H9 (cell line): ENCODE results near the gene CCDC154. TPM values are rescaled to one million over a fixed set of nuclear protein-coding genes. Genes with fewer than 3 reads are reported as not detected.

Experiments used
- DNase-seq: peaks from one replicate; pipeline ENCODE4 v3.0.0-alpha.2; 2017
- H2AFZ ChIP-seq: one replicate; pipeline ENCODE4 v1.6.1; 2013; ENCODE audit warnings: mild to moderate bottlenecking, low read length, control low read depth, moderate library complexity
- H2AK5ac ChIP-seq: 2 replicates; pipeline ENCODE4 v1.6.1; 2013; ENCODE audit warnings: low read length, control low read depth, mixed read lengths; ENCODE audit not compliant: insufficient read length
- H2BK120ac ChIP-seq: one replicate; pipeline ENCODE4 v1.6.1; 2013; ENCODE audit warnings: low read depth, mild to moderate bottlenecking, low read length, control low read depth, inconsistent platforms; ENCODE audit not compliant: poor library complexity, severe bottlenecking
- H2BK12ac ChIP-seq: 2 replicates; pipeline ENCODE4 v1.6.1; 2013; ENCODE audit warnings: low read length, control low read depth, mixed read lengths, low read depth; ENCODE audit not compliant: insufficient read length
- H2BK15ac ChIP-seq: 2 replicates; pipeline ENCODE4 v1.6.1; 2013; ENCODE audit warnings: low read depth, low read length, control low read depth
- H2BK20ac ChIP-seq: one replicate; pipeline ENCODE4 v1.6.1; 2013; ENCODE audit warnings: low read depth, mild to moderate bottlenecking, low read length, control low read depth, inconsistent platforms; ENCODE audit not compliant: poor library complexity, severe bottlenecking
- H2BK5ac ChIP-seq: 2 replicates; pipeline ENCODE4 v1.6.1; 2013; ENCODE audit warnings: low read length, control low read depth, mixed read lengths; ENCODE audit not compliant: insufficient read length
- H3K14ac ChIP-seq: 2 replicates; pipeline ENCODE4 v1.6.1; 2013; ENCODE audit warnings: low read length, control low read depth; ENCODE audit not compliant: insufficient read depth
- H3K18ac ChIP-seq: 2 replicates; pipeline ENCODE4 v1.6.1; 2013; ENCODE audit warnings: low read depth, mild to moderate bottlenecking, mixed read lengths, low read length, control low read depth; ENCODE audit not compliant: insufficient read length
- H3K23ac ChIP-seq: 2 replicates; pipeline ENCODE4 v1.6.1; 2013; ENCODE audit warnings: low read length, control low read depth, mixed read lengths, low read depth; ENCODE audit not compliant: insufficient read length
- H3K23me2 ChIP-seq: 2 replicates; pipeline ENCODE4 v1.6.1; 2013; ENCODE audit warnings: low read depth, mild to moderate bottlenecking, mixed read lengths, low read length, control low read depth; ENCODE audit not compliant: insufficient read length, poor library complexity, severe bottlenecking
- H3K27ac ChIP-seq: 2 replicates; pipeline ENCODE4 v1.5.1; 2013; ENCODE audit warnings: low read length, control low read depth, mixed read lengths, low read depth; ENCODE audit not compliant: insufficient read length
- H3K27me3 ChIP-seq: 2 replicates; pipeline ENCODE4 v1.6.1; 2013; ENCODE audit warnings: low read length, control low read depth, inconsistent platforms; ENCODE audit not compliant: insufficient read depth
- H3K4ac ChIP-seq: 2 replicates; pipeline ENCODE4 v1.6.1; 2013; ENCODE audit warnings: low read depth, mild to moderate bottlenecking, control low read depth, inconsistent platforms, low read length, moderate library complexity
- H3K4me1 ChIP-seq: 2 replicates; pipeline ENCODE4 v1.6.1; 2013; ENCODE audit warnings: low read length, control low read depth, inconsistent platforms; ENCODE audit not compliant: insufficient read depth
- H3K4me2 ChIP-seq: 2 replicates; pipeline ENCODE4 v1.6.1; 2013; ENCODE audit warnings: low read length, control low read depth, mixed read lengths; ENCODE audit not compliant: insufficient read length, insufficient read depth
- H3K56ac ChIP-seq: 2 replicates; pipeline ENCODE4 v1.6.1; 2013; ENCODE audit warnings: low read depth, mild to moderate bottlenecking, mixed read lengths, low read length, control low read depth; ENCODE audit not compliant: insufficient read length
- H3K79me1 ChIP-seq: 2 replicates; pipeline ENCODE4 v1.6.1; 2013; ENCODE audit warnings: low read depth, mild to moderate bottlenecking, moderate library complexity, low read length, control low read depth, inconsistent platforms; ENCODE audit not compliant: insufficient read depth, poor library complexity, severe bottlenecking
- H3K79me2 ChIP-seq: 2 replicates; pipeline ENCODE4 v1.6.1; 2013; ENCODE audit warnings: low read length, control low read depth, inconsistent platforms; ENCODE audit not compliant: insufficient read depth
- H3K9ac ChIP-seq: 2 replicates; pipeline ENCODE4 v1.6.1; 2013; ENCODE audit warnings: low read length, control low read depth, mixed read lengths; ENCODE audit not compliant: insufficient read length; ENCODE audit errors: extremely low read depth
- H3K9me3 ChIP-seq: one replicate; pipeline ENCODE4 v1.6.1; 2013; ENCODE audit warnings: low read depth, low read length, inconsistent platforms; ENCODE audit not compliant: control insufficient read depth
- H3T11ph ChIP-seq: one replicate; pipeline ENCODE4 v1.6.1; 2013; ENCODE audit warnings: mild to moderate bottlenecking, low read length, control low read depth, inconsistent platforms
- H4K20me1 ChIP-seq: one replicate; pipeline ENCODE4 v1.6.1; 2013; ENCODE audit not compliant: control insufficient read depth, insufficient read length, insufficient read depth
- H4K5ac ChIP-seq: 2 replicates; pipeline ENCODE4 v1.6.1; 2013; ENCODE audit warnings: low read depth, mild to moderate bottlenecking, mixed read lengths, low read length, control low read depth; ENCODE audit not compliant: insufficient read length
- H4K8ac ChIP-seq: replicated peaks from 2 replicates; pipeline ENCODE4 v1.6.1; 2013; ENCODE audit warnings: low read length, control low read depth, mixed read lengths, low read depth; ENCODE audit not compliant: insufficient read length
- H4K91ac ChIP-seq: 2 replicates; pipeline ENCODE4 v1.6.1; 2013; ENCODE audit warnings: low read depth, mild to moderate bottlenecking, moderate library complexity, mixed read lengths, low read length, control low read depth; ENCODE audit not compliant: insufficient read length
- H3K27ac Mint-ChIP-seq, 3 experiments: 2 replicates in 2 of 3; 3 replicates in 1 of 3; pipeline ENCODE4 v1.8.0; 2020 to 2021; ENCODE audit warnings: mixed read lengths in 3 of 3, mild to moderate bottlenecking in 1 of 3, moderate library complexity in 1 of 3
- H3K27me3 Mint-ChIP-seq: 2 replicates; pipeline ENCODE4 v1.8.0; 2021; ENCODE audit warnings: low read depth, mild to moderate bottlenecking, moderate library complexity, mixed read lengths
- H3K36me3 Mint-ChIP-seq, 3 experiments: 2 replicates in 2 of 3; 3 replicates in 1 of 3; pipeline ENCODE4 v1.8.0; 2020 to 2021; ENCODE audit warnings: low read depth in 3 of 3, mixed read lengths in 3 of 3; ENCODE audit not compliant: insufficient read depth in 1 of 3
- H3K4me1 Mint-ChIP-seq, 2 experiments: 2 replicates each; pipeline ENCODE4 v1.8.0; 2020; ENCODE audit warnings: mixed read lengths in 2 of 2
- H3K4me3 Mint-ChIP-seq, 2 experiments: 2 replicates in 1 of 2; 3 replicates in 1 of 2; pipeline ENCODE4 v1.8.0; 2020 to 2021; ENCODE audit warnings: mild to moderate bottlenecking in 2 of 2, mixed read lengths in 2 of 2, moderate library complexity in 1 of 2
- H3K9me3 Mint-ChIP-seq, 2 experiments: 2 replicates in 1 of 2; 3 replicates in 1 of 2; pipeline ENCODE4 v1.8.0; 2020; ENCODE audit warnings: mild to moderate bottlenecking in 2 of 2, mixed read lengths in 2 of 2, moderate library complexity in 1 of 2
- CTCF ChIP-seq: fragments of 200-600 bp; sonication (generic); conservative IDR thresholded peaks from 3 replicates; pipeline ENCODE4 v1.8.0; 2021; ENCODE audit warnings: antibody characterized with exemption, mild to moderate bottlenecking
- WGBS: extraction: QIAGEN DNeasy Blood & Tissue Kit; methylation state at CpG from one replicate; pipeline ENCODE4 v1.1.7; 2013; ENCODE audit warnings: missing lambda C conversion rate, low lambda C conversion rate, mixed read lengths; ENCODE audit not compliant: insufficient read length; ENCODE audit errors: extremely low coverage; 5-methylcytosine and 5-hydroxymethylcytosine counted together
- total RNA-seq: library from RNA; stranded (reverse); gene quantifications from 2 replicates; pipeline ENCODE4 v1.2.1, GENCODE V29; 2021

CCDC154 gene
- total RNA-seq, 1 experiment from 2014 or later, result 1.3 TPM

GRCh38 chr16:1395444-1396031, 48.8 kb downstream of the CCDC154 start:
- Histone ChIP-seq H3K56ac (no peak overlapping the region), H4K5ac (no peak overlapping the region), H4K91ac (no peak overlapping the region), H3K23ac (no peak overlapping the region), H3K79me1 (no peaks in the 10 kb centered on the region), H3K27ac (no peak overlapping the region), H3K79me2 (no peaks in the 10 kb centered on the region), H4K8ac (no peak overlapping the region), H3K4me1 (no peaks in the 10 kb centered on the region), H3K18ac (no peak overlapping the region), H3K4me2 (no peak overlapping the region), H2AFZ (no peak overlapping the region), H4K20me1 (no peaks in the 10 kb centered on the region), H2BK5ac (no peak overlapping the region), H3K9ac (no peak overlapping the region), H3K27me3 (no peaks in the 10 kb centered on the region), H2BK120ac (no peak overlapping the region), H2BK15ac (no peak overlapping the region), H3K9me3 (no peaks in the 10 kb centered on the region), H2AK5ac (no peak overlapping the region), H3K14ac (no peak overlapping the region), H3K4ac (no peak overlapping the region), H2BK12ac (no peak overlapping the region), H3T11ph (no peak overlapping the region), H2BK20ac (no peak overlapping the region), H3K23me2 (no peaks in the 10 kb centered on the region)
- no peak for TF ChIP-seq CTCF
- WGBS, result no CpG with 5 or more reads among the region's 22 CpGs
- Mint-ChIP-seq H3K4me1 (no peaks in the 10 kb centered on the region), H3K27me3 (no peaks in the 10 kb centered on the region), H3K4me3 (no peak overlapping the region), H3K27ac (no peak overlapping the region; a peak in 1 of 7 replicates), H3K36me3 (peaks cover 2 to 35% (median 31%) of the 10 kb centered on the region in 3 experiments; a peak in 6 of 7 replicates), H3K9me3 (no peaks in the 10 kb centered on the region)
- DNase-seq, result no peak
